ENCODE results near the gene TPPP.

- TF ChIP-seq, protein P1, sequence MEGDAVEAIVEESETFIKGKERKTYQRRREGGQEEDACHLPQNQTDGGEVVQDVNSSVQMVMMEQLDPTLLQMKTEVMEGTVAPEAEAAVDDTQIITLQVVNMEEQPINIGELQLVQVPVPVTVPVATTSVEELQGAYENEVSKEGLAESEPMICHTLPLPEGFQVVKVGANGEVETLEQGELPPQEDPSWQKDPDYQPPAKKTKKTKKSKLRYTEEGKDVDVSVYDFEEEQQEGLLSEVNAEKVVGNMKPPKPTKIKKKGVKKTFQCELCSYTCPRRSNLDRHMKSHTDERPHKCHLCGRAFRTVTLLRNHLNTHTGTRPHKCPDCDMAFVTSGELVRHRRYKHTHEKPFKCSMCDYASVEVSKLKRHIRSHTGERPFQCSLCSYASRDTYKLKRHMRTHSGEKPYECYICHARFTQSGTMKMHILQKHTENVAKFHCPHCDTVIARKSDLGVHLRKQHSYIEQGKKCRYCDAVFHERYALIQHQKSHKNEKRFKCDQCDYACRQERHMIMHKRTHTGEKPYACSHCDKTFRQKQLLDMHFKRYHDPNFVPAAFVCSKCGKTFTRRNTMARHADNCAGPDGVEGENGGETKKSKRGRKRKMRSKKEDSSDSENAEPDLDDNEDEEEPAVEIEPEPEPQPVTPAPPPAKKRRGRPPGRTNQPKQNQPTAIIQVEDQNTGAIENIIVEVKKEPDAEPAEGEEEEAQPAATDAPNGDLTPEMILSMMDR (IDR thresholded peaks at IDR 0.05): no peak
- no peak for TF ChIP-seq POLR2AphosphoS5 (IDR thresholded peaks at IDR 0.05)
- no peak for TF ChIP-seq POLR2A (IDR thresholded peaks at IDR 0.05)
These were observed 57.7 kb downstream of the TPPP start for GRCh38 chr5:635306-636055.
